ENCODE measurements around the gene THOC2.

Gene THOC2

DNA sequence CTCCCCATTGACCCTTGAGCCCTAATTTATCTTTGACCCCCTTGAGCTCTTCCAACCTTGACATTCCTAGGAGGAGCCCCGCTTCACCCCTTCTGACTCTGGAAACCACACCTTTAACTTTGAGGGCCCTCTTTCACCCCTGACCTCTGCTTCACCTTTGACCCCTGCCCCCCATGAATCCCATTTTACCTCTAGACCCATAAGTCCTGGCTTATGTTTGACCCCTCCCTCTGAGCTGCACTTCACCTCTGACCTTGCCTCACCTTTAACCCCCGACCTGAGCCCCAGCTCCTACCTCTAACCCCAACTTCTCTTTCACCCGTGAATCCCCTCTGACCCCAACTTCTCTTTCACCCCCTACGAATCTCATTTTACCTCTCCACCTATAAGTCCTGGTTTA is 169.7 kb downstream of the THOC2 start:
- no peak for DNase-seq

DNA sequence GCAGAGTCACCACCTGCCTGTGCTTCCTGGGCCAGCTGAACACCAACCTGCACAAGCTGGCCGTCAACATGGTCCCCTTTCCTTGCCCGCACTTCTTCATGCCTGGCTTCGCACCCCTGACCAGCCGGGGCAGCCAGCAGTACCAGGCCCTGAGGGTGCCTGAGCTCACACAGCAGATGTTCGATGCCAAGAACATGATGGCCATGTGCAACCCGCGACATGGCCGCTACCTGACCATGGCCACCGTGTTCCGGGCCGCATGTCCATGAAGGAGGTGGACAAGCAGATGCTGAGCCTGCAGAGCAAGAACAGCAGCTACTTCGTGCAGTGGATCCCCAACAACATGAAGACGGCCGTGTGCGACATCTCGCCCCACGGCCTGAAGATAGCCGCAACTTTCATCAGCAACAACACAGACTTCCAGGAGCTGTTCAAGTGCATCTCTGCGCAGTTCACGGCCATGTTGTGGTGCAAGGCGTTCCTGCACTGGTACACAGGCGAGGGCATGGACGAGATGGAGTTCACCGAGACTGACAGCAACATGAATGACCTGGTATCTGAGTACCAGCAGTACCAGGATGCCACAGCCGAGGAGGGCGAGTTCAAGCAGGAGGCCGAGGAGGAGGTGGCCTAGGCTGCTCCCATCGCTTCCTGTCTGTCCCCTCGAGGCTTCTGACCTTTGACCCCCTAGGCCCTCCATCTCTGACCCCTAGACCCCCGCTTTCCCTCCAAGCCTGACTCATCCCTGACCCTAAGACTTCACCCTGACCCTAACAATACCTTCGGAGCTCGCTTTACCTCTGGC is 170.3 kb downstream of the THOC2 start:
- DNase-seq, result no peak

DNA sequence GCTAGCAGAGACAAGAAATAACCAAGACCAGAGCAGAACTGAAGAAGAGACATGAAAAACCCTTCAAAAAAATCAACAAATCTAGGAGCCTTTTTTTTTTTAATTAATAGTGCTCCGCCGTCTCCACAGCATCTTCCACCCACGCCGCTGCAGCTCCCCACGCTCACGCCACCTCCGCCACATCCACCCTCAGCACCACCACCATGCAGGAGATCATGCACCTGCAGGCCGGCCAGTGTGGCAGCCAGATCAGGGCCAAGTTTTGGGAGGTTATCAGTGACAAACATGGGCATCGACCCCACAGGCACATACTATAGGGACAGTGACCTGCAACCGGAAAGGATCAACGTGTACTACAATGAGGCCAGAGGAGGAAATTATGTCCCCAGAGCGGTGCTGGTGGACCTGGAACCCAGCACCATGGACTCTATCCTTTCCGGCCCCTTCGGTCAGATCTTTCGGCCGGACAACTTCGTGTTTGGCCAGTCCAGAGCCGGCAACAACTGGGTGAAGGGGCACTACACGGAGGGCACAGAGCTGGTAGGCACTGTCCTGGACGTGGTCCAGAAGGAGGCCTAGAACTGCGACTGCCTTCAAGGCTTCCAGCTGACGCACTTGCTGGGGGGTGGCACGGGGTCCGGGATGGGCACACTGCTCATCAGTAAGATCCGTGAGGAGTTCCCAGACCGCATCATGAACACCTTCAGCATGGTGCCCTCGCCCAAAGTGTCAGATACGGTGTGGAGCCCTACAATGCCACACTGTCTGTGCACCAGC is 171.2 kb downstream of the THOC2 start:
- no peak for DNase-seq

DNA sequence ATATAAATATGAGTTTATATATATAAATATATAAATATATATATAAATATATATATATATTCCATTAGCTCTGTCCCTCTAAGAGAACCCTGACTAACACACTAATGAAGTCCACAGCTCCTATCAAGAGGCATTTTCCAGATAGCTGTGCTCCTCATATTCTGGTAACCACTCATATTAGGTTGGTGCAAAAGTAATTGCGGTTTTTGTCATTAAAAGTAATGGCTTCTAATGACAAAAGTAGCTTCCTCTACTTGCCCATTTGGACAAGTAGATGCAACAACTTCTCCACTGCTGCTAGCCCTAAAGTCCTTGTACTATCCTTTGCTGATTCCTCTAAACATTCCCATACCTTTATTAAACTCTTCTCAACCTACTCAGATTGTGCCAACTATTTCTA is 182.0 kb downstream of the THOC2 start:
- no peak for DNase-seq
